Uterus (tissue), 2 donors: Measurements from ENCODE around the gene SSBP3.

Experiments used
- CTCF ChIP-seq, 4 experiments: fragments of 200-600 bp in 2 of 4; fragments of 450-650 bp in 2 of 4; sonication (generic) in 2 of 4; IDR thresholded peaks; one replicate each; pipeline ENCODE4 v1.5.1; 2016 to 2019; ENCODE audit warnings: antibody characterized with exemption in 4 of 4, mild to moderate bottlenecking in 2 of 4, moderate library complexity in 1 of 4
- POLR2A ChIP-seq, 2 donors: fragments of 450-650 bp; IDR thresholded peaks; one replicate each; pipeline ENCODE4 v1.6.1; 2016; ENCODE audit warnings: antibody characterized with exemption in 2 of 2, mild to moderate bottlenecking in 1 of 2, moderate library complexity in 1 of 2

GRCh38 chr1:54282101-54282847 lies 123.9 kb downstream of the SSBP3 start:
- TF ChIP-seq CTCF (IDR thresholded peaks at IDR 0.05) (no peak), POLR2A (IDR thresholded peaks at IDR 0.05) (no peak)
